ENCODE results near the gene HMSD.

The HMSD gene

DNA sequence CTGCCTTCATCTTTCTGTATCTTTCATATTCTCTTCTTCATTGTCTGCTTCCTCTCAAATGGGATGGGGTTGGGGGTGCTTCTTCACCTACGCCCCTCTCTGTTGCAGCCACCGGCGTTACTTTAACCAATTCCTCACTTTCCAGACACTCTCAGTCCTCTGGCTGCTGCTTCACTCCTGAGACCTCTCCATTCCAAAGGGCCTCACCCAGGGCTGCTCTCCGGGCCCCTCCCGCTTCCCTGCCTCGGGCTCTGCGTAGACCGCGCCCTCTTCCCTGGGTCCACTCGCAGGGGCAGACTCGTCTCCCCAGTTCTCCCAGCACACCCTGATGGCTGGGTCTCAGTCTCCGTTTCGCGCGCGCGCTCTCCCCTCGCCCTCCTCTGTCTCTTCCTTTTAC lies 21.7 kb downstream of the HMSD start:
- H3K4me3 ChIP-seq (ENCODE audit: low read length in 2 of 2): peak overlapping the region; percentile 78 to 84
- no peaks in the 10 kb centered on the region for H3K9me3 ChIP-seq (ENCODE audit: control insufficient read depth in 2 of 2, low read length in 2 of 2)
- peak overlapping the region; percentile 81 to 88 for H3K9ac ChIP-seq (ENCODE audit: low read depth in 1 of 2, low read length in 2 of 2)
- H3K27ac ChIP-seq (ENCODE audit: low read depth in 2 of 2, low read length in 2 of 2): peak overlapping the region; percentile 97 to 98
- no peaks in the 10 kb centered on the region for H3K36me3 ChIP-seq (ENCODE audit: control insufficient read depth in 2 of 2, insufficient read depth in 2 of 2, low read length in 2 of 2)
- H3K4me1 ChIP-seq (ENCODE audit: control insufficient read depth in 2 of 2, insufficient read depth in 2 of 2, low read length in 2 of 2): peaks cover 9% of the 10 kb centered on the region in 2 donors
- no peaks in the 10 kb centered on the region for H3K27me3 ChIP-seq (ENCODE audit: control insufficient read depth in 2 of 2, insufficient read depth in 2 of 2, low read length in 2 of 2)

DNA sequence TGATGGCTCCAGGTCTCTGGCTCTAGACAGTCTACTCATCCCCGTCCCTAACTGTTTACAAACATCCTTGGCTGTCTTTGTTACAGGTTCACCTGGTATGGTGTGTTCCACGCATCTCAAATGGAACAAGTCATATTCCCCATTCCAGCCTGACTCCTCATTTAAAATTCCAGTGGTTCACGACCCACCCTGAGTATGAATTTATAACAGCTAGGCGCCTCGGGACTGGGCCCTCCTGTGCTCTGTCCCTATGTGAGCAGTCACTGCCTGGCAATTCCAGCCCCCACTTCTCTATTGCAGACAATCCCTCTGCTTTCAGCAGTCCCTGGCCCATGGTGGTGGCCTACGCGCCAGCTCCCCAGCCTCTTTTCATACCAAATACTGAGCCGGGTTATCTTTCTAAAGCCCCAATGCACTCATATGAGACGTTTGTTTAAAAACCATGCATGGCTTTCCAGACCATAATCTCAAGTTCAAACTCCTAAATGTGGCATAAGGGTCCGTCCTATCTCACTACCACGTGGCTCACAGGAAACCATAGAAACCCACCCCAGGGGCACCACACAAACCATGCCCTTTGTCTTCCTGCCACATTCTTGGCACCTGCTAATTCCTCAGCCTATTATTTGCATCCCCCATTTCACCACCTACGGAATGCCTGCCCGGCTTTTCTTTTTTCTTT lies 22.4 kb downstream of the HMSD start:
- peak overlapping the region; percentile 97 to 98 for H3K27ac ChIP-seq (ENCODE audit: low read depth in 2 of 2, low read length in 2 of 2)
- H3K9ac ChIP-seq (ENCODE audit: low read depth in 1 of 2, low read length in 2 of 2): peak overlapping the region; percentile 81 to 88
- no peaks in the 10 kb centered on the region for H3K27me3 ChIP-seq (ENCODE audit: control insufficient read depth in 2 of 2, insufficient read depth in 2 of 2, low read length in 2 of 2)
- H3K36me3 ChIP-seq (ENCODE audit: control insufficient read depth in 2 of 2, insufficient read depth in 2 of 2, low read length in 2 of 2): no peaks in the 10 kb centered on the region
- peaks cover 9% of the 10 kb centered on the region in 2 donors for H3K4me1 ChIP-seq (ENCODE audit: control insufficient read depth in 2 of 2, insufficient read depth in 2 of 2, low read length in 2 of 2)
- peak overlapping the region; percentile 78 to 84 for H3K4me3 ChIP-seq (ENCODE audit: low read length in 2 of 2)
- H3K9me3 ChIP-seq (ENCODE audit: control insufficient read depth in 2 of 2, low read length in 2 of 2): no peaks in the 10 kb centered on the region

DNA sequence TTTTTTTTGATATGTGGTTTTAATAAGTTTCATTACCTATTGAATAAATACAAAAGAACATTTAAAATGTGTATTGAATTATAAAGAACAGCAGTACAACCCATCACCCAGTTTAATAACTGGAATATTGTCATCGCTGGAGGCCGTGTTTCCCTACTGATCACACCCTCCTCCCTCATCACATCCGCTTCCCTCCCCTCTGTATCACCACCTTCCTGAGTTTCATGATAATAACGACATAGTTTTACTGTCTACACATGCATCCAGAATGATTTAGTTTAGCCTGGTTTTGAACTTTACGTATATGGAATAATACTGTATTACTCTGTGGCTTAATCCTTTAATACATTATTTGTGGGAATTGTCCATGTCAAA lies 22.9 kb downstream of the HMSD start:
- no peaks in the 10 kb centered on the region for H3K36me3 ChIP-seq (ENCODE audit: control insufficient read depth in 2 of 2, insufficient read depth in 2 of 2, low read length in 2 of 2)
- no peak overlapping the region for H3K27ac ChIP-seq (ENCODE audit: low read depth in 2 of 2, low read length in 2 of 2)
- no peaks in the 10 kb centered on the region for H3K9me3 ChIP-seq (ENCODE audit: control insufficient read depth in 2 of 2, low read length in 2 of 2)
- no peak overlapping the region for H3K9ac ChIP-seq (ENCODE audit: low read depth in 1 of 2, low read length in 2 of 2)
- no peaks in the 10 kb centered on the region for H3K27me3 ChIP-seq (ENCODE audit: control insufficient read depth in 2 of 2, insufficient read depth in 2 of 2, low read length in 2 of 2)
- peaks cover 9% of the 10 kb centered on the region in 2 donors for H3K4me1 ChIP-seq (ENCODE audit: control insufficient read depth in 2 of 2, insufficient read depth in 2 of 2, low read length in 2 of 2)
- H3K4me3 ChIP-seq (ENCODE audit: low read length in 2 of 2): no peak overlapping the region

- Histone ChIP-seq H3K9me3 (ENCODE audit: control insufficient read depth in 2 of 2, low read length in 2 of 2) (no peaks in the 10 kb centered on the region), H3K4me1 (ENCODE audit: control insufficient read depth in 2 of 2, insufficient read depth in 2 of 2, low read length in 2 of 2) (peaks cover 2 to 9% of the 10 kb centered on the region in 2 donors), H3K36me3 (ENCODE audit: control insufficient read depth in 2 of 2, insufficient read depth in 2 of 2, low read length in 2 of 2) (no peaks in the 10 kb centered on the region), H3K27ac (ENCODE audit: low read depth in 2 of 2, low read length in 2 of 2) (peak overlapping the region; percentile 13 to 18), H3K9ac (ENCODE audit: low read depth in 1 of 2, low read length in 2 of 2) (no peak overlapping the region), H3K4me3 (ENCODE audit: low read length in 2 of 2) (no peak overlapping the region), H3K27me3 (ENCODE audit: control insufficient read depth in 2 of 2, insufficient read depth in 2 of 2, low read length in 2 of 2) (no peaks in the 10 kb centered on the region)
These were observed 25.9 kb downstream of the HMSD start for GRCh38 chr18:63974991-63975390.

DNA sequence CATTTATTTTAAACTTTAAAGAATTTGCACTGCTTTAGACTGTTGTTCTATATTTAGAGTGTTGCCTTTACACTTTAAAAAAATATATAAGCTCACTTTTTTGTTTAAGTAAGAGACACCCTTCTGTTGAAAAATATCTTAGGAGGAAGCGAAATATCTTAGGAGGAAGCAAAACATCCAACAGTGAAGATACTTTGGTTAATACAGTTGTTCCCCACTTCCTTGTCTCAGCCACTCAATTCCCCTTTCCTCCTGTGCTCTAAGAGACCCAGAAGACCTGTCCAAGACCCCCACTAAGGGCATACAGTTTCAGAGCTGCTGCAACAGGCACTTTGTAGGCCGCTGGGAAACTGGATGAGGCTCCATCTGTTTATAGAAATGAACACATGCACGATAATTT lies 26.5 kb downstream of the HMSD start:
- H3K9ac ChIP-seq (ENCODE audit: low read depth in 1 of 2, low read length in 2 of 2): no peak overlapping the region
- no peaks in the 10 kb centered on the region for H3K9me3 ChIP-seq (ENCODE audit: control insufficient read depth in 2 of 2, low read length in 2 of 2)
- H3K4me3 ChIP-seq (ENCODE audit: low read length in 2 of 2): no peak overlapping the region
- H3K36me3 ChIP-seq (ENCODE audit: control insufficient read depth in 2 of 2, insufficient read depth in 2 of 2, low read length in 2 of 2): peaks cover 0 to 2% of the 10 kb centered on the region in 2 donors
- peaks cover 2 to 9% of the 10 kb centered on the region in 2 donors for H3K4me1 ChIP-seq (ENCODE audit: control insufficient read depth in 2 of 2, insufficient read depth in 2 of 2, low read length in 2 of 2)
- no peak overlapping the region for H3K27ac ChIP-seq (ENCODE audit: low read depth in 2 of 2, low read length in 2 of 2)
- H3K27me3 ChIP-seq (ENCODE audit: control insufficient read depth in 2 of 2, insufficient read depth in 2 of 2, low read length in 2 of 2): no peaks in the 10 kb centered on the region

GRCh38 chr18:63977040-63977439 lies 27.9 kb downstream of the HMSD start:
- Histone ChIP-seq H3K9ac (ENCODE audit: low read depth in 1 of 2, low read length in 2 of 2) (no peak overlapping the region), H3K36me3 (ENCODE audit: control insufficient read depth in 2 of 2, insufficient read depth in 2 of 2, low read length in 2 of 2) (peaks cover 9 to 11% of the 10 kb centered on the region in 2 donors), H3K9me3 (ENCODE audit: control insufficient read depth in 2 of 2, low read length in 2 of 2) (no peaks in the 10 kb centered on the region), H3K27ac (ENCODE audit: low read depth in 2 of 2, low read length in 2 of 2) (no peak overlapping the region), H3K4me1 (ENCODE audit: control insufficient read depth in 2 of 2, insufficient read depth in 2 of 2, low read length in 2 of 2) (peaks cover 2 to 4% of the 10 kb centered on the region in 2 donors), H3K4me3 (ENCODE audit: low read length in 2 of 2) (no peak overlapping the region), H3K27me3 (ENCODE audit: control insufficient read depth in 2 of 2, insufficient read depth in 2 of 2, low read length in 2 of 2) (no peaks in the 10 kb centered on the region)

GRCh38 chr18:63979409-63979920 lies 30.4 kb downstream of the HMSD start:
- Histone ChIP-seq H3K4me3 (ENCODE audit: low read length in 2 of 2) (peak overlapping the region; percentile 34 to 39), H3K4me1 (ENCODE audit: control insufficient read depth in 2 of 2, insufficient read depth in 2 of 2, low read length in 2 of 2) (peaks cover 2 to 4% of the 10 kb centered on the region in 2 donors), H3K36me3 (ENCODE audit: control insufficient read depth in 2 of 2, insufficient read depth in 2 of 2, low read length in 2 of 2) (peaks cover 13 to 24% of the 10 kb centered on the region in 2 donors), H3K9ac (ENCODE audit: low read depth in 1 of 2, low read length in 2 of 2) (no peak overlapping the region), H3K9me3 (ENCODE audit: control insufficient read depth in 2 of 2, low read length in 2 of 2) (no peaks in the 10 kb centered on the region), H3K27ac (ENCODE audit: low read depth in 2 of 2, low read length in 2 of 2) (peak overlapping the region in 1 of 2 donors; percentile 18), H3K27me3 (ENCODE audit: control insufficient read depth in 2 of 2, insufficient read depth in 2 of 2, low read length in 2 of 2) (no peaks in the 10 kb centered on the region)

DNA sequence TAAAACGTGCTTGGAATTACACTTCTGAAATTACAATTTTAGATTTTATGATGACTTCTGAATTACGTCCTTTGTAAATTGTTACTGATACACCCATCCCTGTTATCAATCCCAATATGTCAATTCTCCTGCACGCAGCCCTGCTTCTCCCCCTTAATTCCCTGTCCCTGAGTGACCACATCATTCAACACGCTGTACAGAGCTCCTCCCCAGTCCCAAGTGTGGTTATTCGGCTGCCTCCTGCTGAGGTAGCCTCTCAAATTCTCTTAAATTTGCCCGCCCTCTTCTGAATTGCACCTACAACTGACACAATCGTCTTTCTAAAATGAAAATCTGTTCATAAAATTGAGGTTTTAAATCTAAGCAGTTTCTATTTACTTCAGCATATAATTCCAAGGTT lies 30.9 kb downstream of the HMSD start:
- no peaks in the 10 kb centered on the region for H3K27me3 ChIP-seq (ENCODE audit: control insufficient read depth in 2 of 2, insufficient read depth in 2 of 2, low read length in 2 of 2)
- H3K4me1 ChIP-seq (ENCODE audit: control insufficient read depth in 2 of 2, insufficient read depth in 2 of 2, low read length in 2 of 2): peaks cover 2 to 4% of the 10 kb centered on the region in 2 donors
- no peak overlapping the region for H3K27ac ChIP-seq (ENCODE audit: low read depth in 2 of 2, low read length in 2 of 2)
- peaks cover 13 to 24% of the 10 kb centered on the region in 2 donors for H3K36me3 ChIP-seq (ENCODE audit: control insufficient read depth in 2 of 2, insufficient read depth in 2 of 2, low read length in 2 of 2)
- peak overlapping the region in 1 of 2 donors; percentile 39 for H3K4me3 ChIP-seq (ENCODE audit: low read length in 2 of 2)
- H3K9me3 ChIP-seq (ENCODE audit: control insufficient read depth in 2 of 2, low read length in 2 of 2): no peaks in the 10 kb centered on the region
- no peak overlapping the region for H3K9ac ChIP-seq (ENCODE audit: low read depth in 1 of 2, low read length in 2 of 2)

- peaks cover 15 to 24% of the 10 kb centered on the region in 2 donors for H3K36me3 ChIP-seq (ENCODE audit: control insufficient read depth in 2 of 2, insufficient read depth in 2 of 2, low read length in 2 of 2)
- peaks cover 2 to 4% of the 10 kb centered on the region in 2 donors for H3K4me1 ChIP-seq (ENCODE audit: control insufficient read depth in 2 of 2, insufficient read depth in 2 of 2, low read length in 2 of 2)
- no peak overlapping the region for H3K4me3 ChIP-seq (ENCODE audit: low read length in 2 of 2)
- H3K27me3 ChIP-seq (ENCODE audit: control insufficient read depth in 2 of 2, insufficient read depth in 2 of 2, low read length in 2 of 2): no peaks in the 10 kb centered on the region
- no peak overlapping the region for H3K9ac ChIP-seq (ENCODE audit: low read depth in 1 of 2, low read length in 2 of 2)
- H3K9me3 ChIP-seq (ENCODE audit: control insufficient read depth in 2 of 2, low read length in 2 of 2): no peaks in the 10 kb centered on the region
- no peak overlapping the region for H3K27ac ChIP-seq (ENCODE audit: low read depth in 2 of 2, low read length in 2 of 2)
These were observed 31.9 kb downstream of the HMSD start for GRCh38 chr18:63980896-63981460.

GRCh38 chr18:63981719-63982118 lies 32.6 kb downstream of the HMSD start:
- Histone ChIP-seq H3K4me1 (ENCODE audit: control insufficient read depth in 2 of 2, insufficient read depth in 2 of 2, low read length in 2 of 2) (peaks cover 2 to 4% of the 10 kb centered on the region in 2 donors), H3K4me3 (ENCODE audit: low read length in 2 of 2) (no peak overlapping the region), H3K36me3 (ENCODE audit: control insufficient read depth in 2 of 2, insufficient read depth in 2 of 2, low read length in 2 of 2) (peaks cover 15 to 26% of the 10 kb centered on the region in 2 donors), H3K27ac (ENCODE audit: low read depth in 2 of 2, low read length in 2 of 2) (no peak overlapping the region), H3K9ac (ENCODE audit: low read depth in 1 of 2, low read length in 2 of 2) (no peak overlapping the region), H3K27me3 (ENCODE audit: control insufficient read depth in 2 of 2, insufficient read depth in 2 of 2, low read length in 2 of 2) (no peaks in the 10 kb centered on the region), H3K9me3 (ENCODE audit: control insufficient read depth in 2 of 2, low read length in 2 of 2) (no peaks in the 10 kb centered on the region)

Data from mucosa of rectum (tissue), 2 donors.